Testis (tissue), 3 donors: ENCODE data around the gene NCR3LG1. TPM values are rescaled to one million over a fixed set of nuclear protein-coding genes. Genes with fewer than 3 reads are reported as not detected.

Source experiments
- DNase-seq: peaks from one replicate; pipeline ENCODE4 v3.0.0-alpha.2; 2019
- H3K27ac ChIP-seq, 2 donors: fragments of 200-600 bp; sonication (generic); one replicate each; pipeline ENCODE4 v1.5.1; 2019
- H3K27me3 ChIP-seq: fragments of 200-600 bp; sonication (generic); one replicate; pipeline ENCODE4 v1.5.1; 2019
- H3K36me3 ChIP-seq: fragments of 200-600 bp; sonication (generic); one replicate; pipeline ENCODE4 v1.5.1; 2017; ENCODE audit warnings: low read depth; ENCODE audit errors: missing control alignments
- H3K4me1 ChIP-seq: fragments of 200-600 bp; sonication (generic); one replicate; pipeline ENCODE4 v1.5.1; 2019
- H3K4me3 ChIP-seq, 2 donors: fragments of 200-600 bp; sonication (generic); one replicate each; pipeline ENCODE4 v1.5.1; 2017 to 2019
- H3K9me3 ChIP-seq: fragments of 200-600 bp; sonication (generic); one replicate; pipeline ENCODE4 v1.5.1; 2017
- CTCF ChIP-seq, 3 experiments: fragments of 450-650 bp in 2 of 3; fragments of 200-600 bp in 1 of 3; sonication (generic) in 1 of 3; IDR thresholded peaks; one replicate each; pipeline ENCODE4 v1.5.1; 2016 to 2019; ENCODE audit warnings: antibody characterized with exemption in 3 of 3, mild to moderate bottlenecking in 2 of 3, moderate library complexity in 1 of 3
- POLR2A ChIP-seq: fragments of 450-650 bp; IDR thresholded peaks from one replicate; pipeline ENCODE4 v1.6.1; 2017; ENCODE audit warnings: antibody characterized with exemption, mild to moderate bottlenecking, moderate library complexity
- WGBS, 2 donors: methylation state at CpG; one replicate each; pipeline ENCODE4 v1.1.5; 2018; 5-methylcytosine and 5-hydroxymethylcytosine counted together
- intact Hi-C: fragments of 100-400 bp; cut with DNase I; formaldehyde crosslinking; loops from one replicate; pipeline ENCODE4 v1.15.1; 2023; ENCODE audit warnings: low total_unique reads
- polyA plus RNA-seq: library from polyadenylated mRNA; stranded (reverse); fragments of 350-450 nt; fragmentation: Illumina TruSeq; extraction: RNeasy Lipid Tissue Mini Kit (QIAGEN cat#74804); gene quantifications from one replicate; pipeline ENCODE4 v1.2.3, GENCODE V29; 2014; ENCODE audit warnings: low read depth, low replicate concordance; ENCODE audit not compliant: insufficient read depth
- total RNA-seq, 2 donors: library from RNA; depleted of rRNA; stranded (reverse); fragments of >200 nt; gene quantifications; one replicate each; pipeline ENCODE4 v1.2.3, GENCODE V29; 2016

Gene NCR3LG1
- total and polyA plus RNA-seq, 3 donors from 2014 or later, result 5.0 to 10.0 (median 9.3) TPM

GRCh38 chr11:17412488-17413180 is 61.0 kb downstream of the NCR3LG1 start:
- no peaks in the 10 kb centered on the region for H3K9me3 ChIP-seq
- H3K4me3 ChIP-seq, result no peak overlapping the region
- intact Hi-C loops, result no loop called here
- TF ChIP-seq CTCF (IDR thresholded peaks at IDR 0.05), result no peak
- no peak for TF ChIP-seq POLR2A
- no peak overlapping the region for H3K27ac ChIP-seq
- WGBS, 2 donors, result 74 to 84% methylated on average over 7 to 9 of the region's 9 CpGs
- no peaks in the 10 kb centered on the region for H3K36me3 ChIP-seq
- DNase-seq, result no peak
- peaks cover 3% of the 10 kb centered on the region for H3K4me1 ChIP-seq
- H3K27me3 ChIP-seq, result no peaks in the 10 kb centered on the region

GRCh38 chr11:17413414-17414316 is 62.1 kb downstream of the NCR3LG1 start:
- Histone ChIP-seq H3K4me1 (peaks cover 3% of the 10 kb centered on the region), H3K27me3 (no peaks in the 10 kb centered on the region), H3K4me3 (no peak overlapping the region), H3K9me3 (no peaks in the 10 kb centered on the region), H3K36me3 (no peaks in the 10 kb centered on the region), H3K27ac (no peak overlapping the region)
- DNase-seq, result no peak
- 82 to 86% methylated on average over 15 of the region's 15 CpGs for WGBS, 2 donors
- intact Hi-C loops, result no loop called here
- TF ChIP-seq POLR2A (no peak), CTCF (IDR thresholded peaks at IDR 0.05) (no peak)

- no peak for TF ChIP-seq POLR2A
- no peak for TF ChIP-seq CTCF (IDR thresholded peaks at IDR 0.05)
- WGBS, 2 donors, result 76 to 87% methylated on average over 6 to 8 of the region's 8 CpGs
- H3K4me3 ChIP-seq, result no peak overlapping the region
- peaks cover 3% of the 10 kb centered on the region for H3K4me1 ChIP-seq
- intact Hi-C loops, result no loop called here
- no peaks in the 10 kb centered on the region for H3K9me3 ChIP-seq
- DNase-seq, result no peak
- no peaks in the 10 kb centered on the region for H3K36me3 ChIP-seq
- no peaks in the 10 kb centered on the region for H3K27me3 ChIP-seq
- no peak overlapping the region for H3K27ac ChIP-seq
Measured at GRCh38 chr11:17414317-17414737, 62.7 kb downstream of the NCR3LG1 start.

GRCh38 chr11:17414992-17415391 is 63.4 kb downstream of the NCR3LG1 start:
- WGBS, 2 donors, result 74 to 92% methylated on average over 1 to 5 of the region's 5 CpGs
- Histone ChIP-seq H3K27ac (no peak overlapping the region), H3K27me3 (no peaks in the 10 kb centered on the region), H3K9me3 (no peaks in the 10 kb centered on the region), H3K36me3 (no peaks in the 10 kb centered on the region), H3K4me3 (no peak overlapping the region), H3K4me1 (peaks cover 3% of the 10 kb centered on the region)
- DNase-seq, result no peak
- intact Hi-C loops, result no loop called here
- TF ChIP-seq POLR2A (no peak), CTCF (IDR thresholded peaks at IDR 0.05) (no peak)
